HG02852 (cell line): ENCODE measurements around the gene XRCC1.
"Not testable (repeated sequence)": the region's sequence is repeated elsewhere in the genome, so short reads cannot be mapped to it uniquely, and the experiment has no call there.

Experiments
- ATAC-seq: cut with Tn5 transposase; IDR thresholded peaks from one replicate; pipeline ENCODE4 v1.9.1; 2021; ENCODE audit warnings: mild to moderate bottlenecking, moderate library complexity; ENCODE audit not compliant: unreplicated experiment

XRCC1 gene

DNA sequence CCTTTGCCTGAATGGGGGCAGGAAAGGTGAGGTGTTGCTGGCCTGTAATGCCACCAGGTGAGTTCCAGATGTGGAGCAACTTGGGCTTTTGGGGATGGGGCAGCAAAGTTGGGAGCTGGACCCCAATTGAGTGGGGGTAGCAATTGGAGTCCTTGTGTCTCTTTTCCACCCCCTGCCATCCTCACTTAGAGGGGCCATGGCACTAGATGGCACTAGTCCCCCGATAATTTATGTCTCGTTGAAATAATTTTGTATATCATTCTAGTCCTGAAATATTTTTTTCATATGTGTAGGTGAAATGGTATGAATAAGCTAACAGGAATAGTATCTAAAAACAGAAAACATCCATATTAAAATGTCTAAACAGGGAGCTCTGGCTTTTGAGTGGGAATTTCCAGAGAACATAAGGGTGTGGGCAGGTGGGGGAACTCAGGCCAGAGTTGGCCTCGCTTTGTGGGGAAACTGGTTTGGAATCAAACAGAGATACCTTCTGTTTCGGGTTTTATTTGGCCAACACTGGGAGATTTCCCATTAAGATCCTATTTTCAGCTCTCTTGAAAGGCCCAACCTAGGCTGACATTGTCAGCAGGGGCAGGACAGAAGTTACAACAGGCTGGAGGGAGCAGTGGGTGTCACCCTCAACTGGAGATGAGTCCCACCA, 24.4 kb upstream of the XRCC1 start:
- ATAC-seq: no peak

DNA sequence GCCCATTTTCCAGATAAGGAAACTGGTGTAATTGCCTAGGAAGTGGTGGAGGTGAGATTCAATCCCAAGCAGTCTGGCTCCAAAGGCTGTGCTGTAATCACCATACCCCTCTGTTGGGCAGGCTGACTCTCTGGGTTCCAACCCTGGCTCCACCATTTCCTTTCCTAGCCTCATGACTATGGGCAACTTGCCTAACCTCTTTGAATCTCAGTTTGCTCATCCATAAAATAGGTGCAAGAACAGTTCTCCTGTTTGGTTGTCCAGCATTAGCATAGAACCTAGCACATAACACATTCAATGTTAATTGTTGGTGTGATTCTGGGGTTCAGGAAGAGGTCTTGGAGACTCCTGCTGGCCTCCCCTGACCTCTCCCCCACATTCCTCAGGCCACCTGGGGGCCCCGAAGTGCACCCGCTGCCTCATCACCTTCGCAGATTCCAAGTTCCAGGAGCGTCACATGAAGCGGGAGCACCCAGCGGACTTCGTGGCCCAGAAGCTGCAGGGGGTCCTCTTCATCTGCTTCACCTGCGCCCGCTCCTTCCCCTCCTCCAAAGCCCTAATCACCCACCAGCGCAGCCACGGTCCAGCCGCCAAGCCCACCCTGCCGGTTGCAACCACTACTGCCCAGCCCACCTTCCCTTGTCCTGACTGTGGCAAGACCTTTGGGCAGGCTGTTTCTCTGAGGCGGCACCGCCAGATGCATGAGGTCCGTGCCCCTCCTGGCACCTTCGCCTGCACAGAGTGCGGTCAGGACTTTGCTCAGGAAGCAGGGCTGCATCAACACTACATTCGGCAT, 23.3 kb upstream of the XRCC1 start:
- no peak for ATAC-seq

DNA sequence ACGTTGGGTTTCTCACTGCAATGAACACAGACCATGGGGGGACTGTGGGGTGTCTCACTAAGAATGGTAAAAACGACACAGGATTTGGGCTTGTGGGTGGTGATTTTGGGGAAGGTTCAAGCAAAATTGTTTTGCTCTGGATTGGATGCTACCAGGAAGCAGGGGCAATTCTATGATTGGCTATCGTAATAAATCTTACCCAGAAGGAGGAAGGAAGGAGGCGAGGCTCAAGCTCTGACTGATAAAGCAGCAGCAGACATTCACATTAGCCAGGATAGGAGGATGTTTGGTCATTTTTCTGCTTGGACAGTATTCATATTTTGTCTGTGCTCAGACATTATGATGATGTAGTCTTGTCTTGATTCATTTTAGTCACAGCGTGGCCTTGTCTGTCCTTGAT, 22.5 kb upstream of the XRCC1 start:
- no peak for ATAC-seq

DNA sequence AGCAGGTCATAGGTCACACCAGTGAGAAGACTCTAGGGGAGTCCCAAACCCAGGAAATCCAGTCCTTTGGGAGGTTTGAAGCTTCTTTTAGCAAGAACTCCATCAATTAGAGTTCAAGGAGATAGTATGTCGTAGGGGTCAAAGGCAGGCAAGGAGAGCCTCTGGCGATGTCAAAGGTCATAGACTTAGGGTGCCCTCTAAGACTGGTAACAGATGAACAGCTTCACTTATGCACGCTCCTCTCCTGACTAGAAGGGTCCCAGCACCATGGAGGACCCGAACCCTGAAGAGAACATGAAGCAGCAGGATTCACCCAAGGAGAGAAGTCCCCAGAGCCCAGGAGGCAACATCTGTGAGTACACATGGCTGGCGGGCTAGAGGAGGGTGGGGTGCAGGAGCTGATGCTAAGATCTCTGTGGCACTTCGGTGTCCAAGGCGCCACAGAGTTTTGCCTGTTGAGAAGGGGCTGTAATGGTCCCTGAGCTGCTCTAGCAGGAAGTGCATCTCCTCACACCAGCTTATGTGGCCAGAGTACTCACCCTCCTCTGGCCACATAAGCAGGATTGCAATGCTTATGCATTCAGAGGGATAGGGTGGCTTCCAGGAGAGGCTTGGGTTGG, 21.6 kb upstream of the XRCC1 start:
- ATAC-seq: no peak

DNA sequence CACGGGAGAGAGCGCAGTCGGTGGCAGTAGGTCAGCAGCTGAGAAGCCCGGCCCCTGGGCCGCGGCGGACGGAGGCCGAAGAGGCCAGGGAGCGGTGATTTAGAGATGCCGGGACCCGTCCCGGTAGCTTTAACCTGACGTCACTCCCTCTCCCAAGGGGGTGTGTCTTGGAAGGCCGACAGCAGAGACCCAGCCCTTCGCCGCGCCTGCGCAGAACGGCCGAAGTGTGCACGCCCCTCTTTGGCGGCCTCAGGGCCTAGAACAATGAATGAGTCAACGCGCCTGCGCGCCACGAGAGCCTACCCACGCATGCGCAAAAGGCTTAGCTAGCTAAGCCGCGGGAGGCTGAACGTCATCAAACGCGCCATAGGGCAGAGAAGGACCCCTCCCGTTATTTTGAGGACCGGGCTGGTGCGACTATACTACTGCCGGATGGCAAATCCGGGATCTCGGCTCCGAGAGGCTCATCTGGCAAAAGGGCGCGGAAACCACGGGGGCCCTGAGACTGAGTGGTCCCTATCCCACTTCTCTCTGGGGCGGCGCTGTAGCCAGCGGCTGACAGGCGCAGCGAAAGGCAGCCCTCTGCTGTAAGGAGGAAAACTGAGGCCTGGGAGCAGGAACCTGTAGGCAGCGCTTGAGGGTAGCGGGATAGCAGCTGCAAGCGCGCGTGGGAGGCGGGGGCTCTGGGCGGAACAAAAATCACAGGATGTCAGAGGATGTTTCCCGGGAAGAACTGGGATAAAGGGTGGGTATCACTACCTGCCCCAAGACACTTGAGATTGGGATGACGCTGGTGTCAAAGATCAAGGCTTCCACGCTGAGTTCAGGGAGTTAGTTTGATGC, 20.9 kb upstream of the XRCC1 start, which contains the start of the genes IRGQ and ZNF576:
IRGQ (minus strand) TSS at position 136 of the 843 bp plus-strand sequence. CDS start 796 bp downstream, outside the sequence.
ZNF576 (plus strand) TSS at position 597 of the 843 bp plus-strand sequence. CDS start 514 bp downstream, outside the sequence.
- ATAC-seq: peak; percentile 79

DNA sequence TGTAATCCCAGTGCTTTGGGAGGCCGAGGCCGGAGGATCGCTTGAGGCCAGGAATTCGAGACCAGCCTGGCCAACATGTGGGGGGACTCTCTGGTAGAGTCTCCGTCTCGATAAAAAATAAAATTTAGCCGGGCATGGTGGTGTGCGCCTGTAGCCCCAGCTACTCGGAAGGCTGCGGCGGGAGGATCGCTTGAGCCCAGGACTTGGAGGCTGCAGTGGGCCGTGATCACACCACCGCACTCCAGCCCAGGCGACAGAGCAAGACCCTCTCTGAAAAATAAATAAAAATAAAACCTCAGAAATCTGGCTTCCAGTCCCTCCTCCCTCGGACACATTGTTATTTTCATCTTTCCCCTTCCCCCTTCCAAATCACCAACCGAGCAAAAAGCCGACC, 20.3 kb upstream of the XRCC1 start:
- ATAC-seq: peak; percentile 8

DNA sequence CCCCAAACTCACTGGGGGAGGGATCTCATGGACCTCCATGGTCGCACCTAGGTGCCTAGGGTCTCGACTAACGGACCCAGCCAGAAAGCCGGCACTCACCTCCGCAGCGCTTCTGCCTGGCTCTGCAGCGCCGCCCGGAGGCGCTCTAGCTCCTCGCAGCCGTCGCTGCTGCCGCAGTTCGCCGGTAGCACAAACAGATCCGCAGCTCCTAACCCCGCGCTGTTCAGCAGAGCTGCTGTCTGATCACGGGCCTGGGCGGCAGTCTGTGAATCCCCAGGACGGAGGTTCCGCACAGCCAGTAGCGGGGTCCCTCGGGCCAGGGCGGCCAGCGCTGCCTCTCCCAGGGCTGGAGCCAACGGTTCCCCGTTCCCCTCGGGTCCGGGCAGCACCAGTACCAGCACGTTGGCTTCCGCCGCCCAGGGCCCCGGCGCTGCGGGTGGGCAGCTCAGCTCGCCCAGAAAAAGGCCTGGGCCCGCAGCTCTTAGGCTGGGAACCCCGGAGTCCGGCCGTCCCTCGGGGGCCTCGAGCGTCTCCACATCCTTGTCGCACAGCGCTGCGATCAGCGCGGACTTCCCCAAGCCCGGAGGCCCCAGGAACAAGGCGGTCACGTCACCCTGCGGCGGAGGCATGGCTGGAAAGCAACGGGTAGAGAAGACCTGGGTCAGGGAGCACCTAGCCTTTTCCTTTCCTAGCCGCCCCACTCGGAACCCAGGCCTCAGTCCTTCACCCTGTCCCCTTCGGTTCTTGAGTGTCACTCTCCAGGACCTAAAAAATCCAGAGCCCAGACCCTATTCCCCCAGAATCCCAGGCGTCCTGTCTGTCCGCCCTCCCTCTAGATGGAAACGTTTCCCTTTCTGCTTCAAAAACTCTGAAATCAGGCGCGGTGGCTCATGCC, 19.6 kb upstream of the XRCC1 start:
- ATAC-seq: no peak

DNA sequence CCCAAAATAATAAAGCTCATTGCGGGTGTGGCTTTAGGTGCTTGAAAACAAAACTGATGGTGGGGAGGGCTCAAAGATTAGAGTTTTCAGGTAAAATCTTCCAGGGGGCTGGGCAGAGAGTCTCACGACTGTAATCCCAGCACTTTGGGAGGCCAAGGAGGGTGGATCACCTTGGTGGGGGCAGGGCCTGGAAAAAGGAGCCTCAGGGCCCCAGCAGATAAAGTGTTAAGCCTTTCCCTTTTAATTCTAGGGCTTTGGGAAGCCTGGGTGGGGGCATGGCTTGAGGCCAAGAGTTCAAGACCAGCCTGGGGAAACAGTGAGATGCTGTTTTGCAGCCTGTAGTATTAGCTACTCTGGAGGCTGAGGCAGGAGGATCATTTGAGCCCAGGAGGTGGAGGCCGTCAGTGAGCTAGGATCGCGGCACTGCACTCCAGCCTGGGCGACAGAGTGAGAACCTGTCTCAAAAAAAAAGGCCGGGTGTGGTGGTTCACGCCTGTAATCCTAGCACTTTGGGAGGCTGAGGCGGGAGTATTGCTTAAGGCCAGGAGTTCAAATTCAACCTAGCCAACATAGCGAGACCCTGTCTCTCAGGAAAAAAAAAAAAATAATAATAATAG, 18.9 kb upstream of the XRCC1 start:
- ATAC-seq: no peak

DNA sequence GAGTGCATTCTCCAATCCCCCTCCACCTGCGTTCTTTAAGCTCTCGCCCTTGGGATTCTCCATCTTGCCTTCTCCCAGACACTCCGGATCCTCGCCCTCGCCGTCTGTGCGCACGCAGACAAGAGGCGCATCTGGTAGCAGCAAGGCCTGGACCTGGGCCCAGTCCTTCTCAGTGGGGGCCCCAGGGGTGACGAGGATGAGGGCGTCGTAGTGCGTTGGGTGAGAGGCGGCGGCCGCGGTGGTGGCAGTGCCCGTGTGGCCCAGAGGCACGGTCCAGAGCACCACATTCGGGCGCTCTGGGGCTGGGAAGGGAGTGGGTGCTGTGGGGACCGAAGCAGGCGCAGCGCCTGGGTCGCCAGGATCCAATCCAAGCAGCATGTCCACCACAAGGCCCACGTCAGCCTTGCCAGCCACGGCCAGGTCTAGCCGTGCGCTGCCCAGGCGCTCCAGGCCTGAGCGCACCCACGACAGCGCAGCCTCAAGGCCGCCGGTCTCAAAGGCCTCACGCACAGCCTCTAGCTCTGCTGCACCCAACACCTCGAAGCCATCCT, 17.5 kb upstream of the XRCC1 start:
- ATAC-seq: no peak

DNA sequence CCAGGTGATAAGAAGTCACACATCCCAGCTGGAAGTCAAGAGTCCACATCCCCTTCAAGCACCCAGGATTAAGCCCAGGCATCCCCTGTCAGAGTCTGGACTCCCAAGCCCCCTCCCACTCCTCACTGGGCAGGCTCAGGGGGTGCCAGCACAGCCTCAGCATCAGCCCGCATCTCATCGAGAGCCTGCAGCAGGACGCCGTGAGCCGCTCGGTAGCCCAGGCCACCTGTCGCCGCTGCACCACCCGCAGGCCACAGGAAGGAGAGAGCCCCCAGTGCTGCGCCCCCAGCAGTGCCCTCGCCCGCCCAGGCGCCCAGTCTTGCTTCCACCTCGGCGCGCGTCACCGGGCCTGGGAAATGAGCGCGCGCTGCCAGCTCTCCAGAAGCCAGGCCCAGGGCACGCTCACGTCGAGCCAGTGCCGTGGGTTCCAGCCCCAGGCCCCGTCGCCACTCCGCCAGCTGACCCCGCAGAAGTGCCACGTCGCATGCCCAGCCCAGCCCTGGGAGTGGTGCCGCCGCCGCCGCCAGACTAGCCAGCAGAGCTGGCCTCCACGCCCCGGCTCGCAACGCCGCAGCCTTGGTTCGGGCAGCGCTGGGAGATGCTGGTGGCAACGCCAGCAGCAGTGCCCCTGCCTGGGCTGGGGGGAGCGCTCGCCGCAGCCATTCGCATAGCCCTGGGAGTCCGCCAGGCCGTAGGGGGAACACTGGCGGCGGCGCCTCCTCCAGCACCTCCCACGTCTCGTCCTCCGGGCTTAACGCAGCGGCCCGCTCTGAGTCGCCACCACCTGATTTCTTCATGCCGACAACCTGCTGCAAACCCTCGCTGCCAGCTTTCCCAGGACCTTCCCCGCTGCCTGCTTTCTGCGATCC, 16.8 kb upstream of the XRCC1 start:
- no peak for ATAC-seq

DNA sequence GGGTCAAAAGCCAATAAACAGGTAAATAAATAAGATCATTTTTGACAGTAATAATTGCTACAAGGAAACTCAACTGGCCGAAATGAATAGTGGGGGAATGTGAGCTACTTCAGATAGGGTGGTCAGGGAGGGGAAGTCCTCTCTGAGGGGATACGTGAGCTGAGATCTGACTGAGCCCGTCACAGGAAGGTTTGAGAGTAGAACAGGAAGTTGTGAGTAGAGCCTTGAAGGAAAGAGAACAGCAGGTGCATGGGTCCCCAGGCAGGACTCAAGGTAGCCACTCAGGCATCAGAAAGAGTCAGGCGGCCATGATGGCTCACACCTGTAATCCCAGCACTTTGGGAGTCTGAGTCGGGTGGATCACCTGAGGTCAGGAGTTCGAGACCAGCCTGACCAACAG, 14.4 kb upstream of the XRCC1 start:
- ATAC-seq: no peak

DNA sequence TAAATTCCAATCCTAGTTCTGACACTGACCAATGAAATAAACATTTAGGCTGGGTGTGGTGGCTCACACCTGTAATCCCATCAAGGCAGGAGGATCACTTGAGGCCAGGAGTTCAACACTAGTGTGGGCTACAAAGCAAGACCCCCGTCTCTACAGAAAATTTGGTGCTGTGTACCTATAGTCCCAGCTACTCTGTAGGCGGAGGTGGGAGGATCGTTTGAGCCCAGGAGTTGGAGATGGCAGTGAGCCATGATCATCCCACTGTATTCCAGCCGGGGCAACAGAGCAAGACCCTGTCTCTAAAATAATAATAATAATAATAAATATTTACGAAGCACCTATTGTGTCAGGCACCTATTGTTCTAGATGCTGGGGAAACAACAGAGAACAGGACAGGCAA, 13.9 kb upstream of the XRCC1 start:
- no peak for ATAC-seq

DNA sequence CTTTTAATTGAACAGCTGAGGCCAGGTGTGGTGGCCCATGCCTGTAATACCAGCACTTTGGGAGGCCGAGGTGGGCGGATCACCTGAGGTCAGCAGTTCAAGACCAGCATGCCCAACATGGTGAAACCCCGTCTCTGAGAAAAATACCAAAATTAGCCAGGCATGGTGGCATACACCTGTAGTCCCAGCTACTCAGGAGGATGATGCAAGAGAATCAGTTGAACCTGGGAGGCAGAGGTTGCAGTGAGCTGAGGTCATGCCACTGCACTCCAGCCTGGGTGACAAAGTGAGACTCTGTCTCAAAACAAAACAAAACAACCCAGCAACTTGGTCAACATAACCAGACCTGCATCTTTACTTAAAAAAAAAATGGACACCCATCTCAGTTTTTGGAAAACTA, 11.7 kb upstream of the XRCC1 start:
- not testable (repeated sequence) for ATAC-seq

DNA sequence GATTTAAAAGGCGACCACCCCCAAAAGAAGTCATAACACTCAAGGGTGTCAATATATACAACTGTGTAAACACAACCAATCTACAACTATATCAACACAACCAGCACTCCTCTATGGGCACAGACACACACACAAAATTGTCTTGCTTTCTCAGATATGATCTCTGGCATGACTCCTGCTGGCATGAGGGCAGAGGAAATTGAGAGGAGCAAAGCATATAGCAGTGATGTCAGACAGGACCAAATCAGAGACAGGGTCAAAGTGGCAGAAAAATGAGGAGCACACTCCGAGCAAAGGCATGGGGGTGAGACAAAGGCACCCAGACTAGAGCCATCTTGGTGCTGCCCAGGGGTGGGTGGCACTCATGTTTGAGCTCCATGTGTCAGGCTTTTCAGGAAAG, 11.0 kb upstream of the XRCC1 start:
- ATAC-seq: no peak

DNA sequence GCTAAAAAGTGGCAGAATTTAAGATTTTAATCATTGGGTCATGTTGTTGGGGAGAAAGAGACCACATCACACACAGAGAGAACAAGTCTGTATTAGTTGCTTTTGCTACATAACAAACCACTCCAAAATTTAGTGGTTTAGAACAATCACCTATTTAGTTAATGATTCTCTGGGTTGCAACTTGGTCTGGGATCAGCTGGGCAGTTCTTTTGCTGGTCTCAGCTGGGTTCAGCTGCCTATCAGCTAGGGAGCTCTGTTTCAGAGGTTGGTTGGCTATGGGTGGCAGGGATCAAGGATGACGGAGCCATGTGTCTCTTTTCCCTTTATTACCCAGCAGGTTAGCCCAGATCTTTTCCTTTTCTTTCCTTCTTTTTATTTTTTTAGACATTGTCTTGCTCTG, 9.2 kb upstream of the XRCC1 start:
- ATAC-seq: no peak

DNA sequence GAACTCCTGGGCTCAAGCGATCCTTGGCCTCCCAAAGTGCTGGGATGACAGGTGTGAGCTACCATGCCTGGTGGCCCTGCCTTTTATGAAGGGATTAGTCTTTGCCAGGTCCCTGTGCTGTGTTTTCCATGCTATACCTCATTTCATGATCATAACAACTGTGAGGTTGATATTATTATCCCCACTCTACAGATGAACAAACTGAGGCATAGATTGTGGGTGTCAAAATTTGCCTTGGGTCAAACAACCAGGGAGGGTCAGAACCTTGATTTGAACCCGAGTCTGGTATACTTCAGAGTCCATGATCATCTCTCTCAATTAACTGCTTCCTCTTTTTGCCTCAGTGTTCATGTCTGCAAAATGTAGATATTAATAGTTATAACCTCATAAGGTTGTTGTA, 7.2 kb upstream of the XRCC1 start:
- ATAC-seq: no peak

DNA sequence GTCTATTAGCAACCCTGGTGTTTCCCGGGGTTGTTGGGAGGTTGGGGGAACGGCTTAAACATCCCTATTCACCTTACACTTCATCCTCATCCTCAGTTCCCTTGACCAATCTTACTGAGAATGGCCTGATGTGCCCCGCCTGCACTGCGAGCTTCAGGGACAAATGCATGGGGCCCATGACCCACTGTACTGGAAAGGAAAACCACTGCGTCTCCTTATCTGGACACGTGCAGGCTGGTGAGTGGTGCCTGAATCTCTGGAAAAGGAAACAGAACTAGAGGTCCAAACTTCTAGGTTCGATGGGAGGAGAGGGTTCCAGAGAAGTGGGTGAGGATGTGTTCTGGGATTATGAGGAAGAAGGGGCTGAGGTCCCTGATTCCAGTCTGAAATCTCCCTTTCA, 6.1 kb upstream of the XRCC1 start:
- no peak for ATAC-seq

DNA sequence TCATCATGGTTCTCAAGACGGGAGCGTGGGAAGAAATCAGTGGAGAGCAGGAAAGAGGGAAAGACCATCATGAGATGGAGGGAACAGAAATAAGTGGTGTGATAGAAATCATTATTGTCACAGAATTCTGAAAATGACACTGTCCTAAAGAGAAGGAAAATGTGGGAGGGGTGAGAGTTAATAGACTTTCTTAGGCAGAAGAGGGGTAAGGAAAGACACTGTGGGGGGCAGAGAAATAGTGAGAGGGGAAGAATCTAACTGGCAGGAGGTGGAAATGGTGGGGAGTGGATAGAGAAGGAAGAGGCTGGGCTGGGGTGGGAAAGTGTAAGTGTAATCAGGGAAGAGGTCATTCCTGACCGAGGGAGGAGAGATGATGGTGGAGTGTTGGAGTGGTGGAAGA, 3.5 kb upstream of the XRCC1 start:
- ATAC-seq: no peak
